ENCODE results near the gene UBXN7. TPM values are rescaled to one million over a fixed set of nuclear protein-coding genes. Genes with fewer than 3 reads are reported as not detected.

Gene UBXN7
- total RNA-seq, 3 donors from 2014 or later (not counting 1 experiment from before 2014, with no cell fraction given), result 82.0 to 97.2 (median 82.4) TPM

GRCh38 chr3:196400331-196400730 is 31.9 kb downstream of the UBXN7 start:
- ATAC-seq, result no peak
- H3K27ac Mint-ChIP-seq, result no peak overlapping the region
- Histone ChIP-seq H3K27ac (ENCODE audit: low read length) (no peak overlapping the region), H3K9me3 (ENCODE audit: control insufficient read depth, insufficient read depth, low read length) (no peaks in the 10 kb centered on the region), H3K36me3 (ENCODE audit: control insufficient read depth, insufficient read depth, low read length) (peaks cover 31% of the 10 kb centered on the region), H3K27me3 (ENCODE audit: control insufficient read depth, insufficient read depth, low read length) (no peaks in the 10 kb centered on the region), H3K4me1 (ENCODE audit: control insufficient read depth, insufficient read depth, low read length) (no peaks in the 10 kb centered on the region), H3K4me3 (ENCODE audit: low read length) (no peak overlapping the region)
- TF ChIP-seq CTCF (IDR thresholded peaks at IDR 0.05), result no peak
- no peaks in the 10 kb centered on the region for H3K9me3 Mint-ChIP-seq
- H3K4me1 Mint-ChIP-seq, result no peaks in the 10 kb centered on the region
- intact Hi-C loops (cut with micrococcal nuclease), result no loop called here
- H3K27me3 Mint-ChIP-seq (ENCODE audit: low read depth in 2 of 2), result no peaks in the 10 kb centered on the region
- H3K36me3 Mint-ChIP-seq, result no peaks in the 10 kb centered on the region
- H3K4me3 Mint-ChIP-seq, result no peak overlapping the region
- DNase-seq, result no peak
- 95% methylated on average over 6 of the region's 6 CpGs for WGBS (ENCODE audit: insufficient coverage)

- ATAC-seq (no peak), DNase-seq (no peak)
- Mint-ChIP-seq H3K4me3 (no peak overlapping the region), H3K9me3 (no peaks in the 10 kb centered on the region), H3K4me1 (no peaks in the 10 kb centered on the region), H3K27ac (no peak overlapping the region), H3K36me3 (no peaks in the 10 kb centered on the region), H3K27me3 (ENCODE audit: low read depth in 2 of 2) (no peaks in the 10 kb centered on the region)
- Histone ChIP-seq H3K4me3 (ENCODE audit: low read length) (no peak overlapping the region), H3K27ac (ENCODE audit: low read length) (no peak overlapping the region), H3K4me1 (ENCODE audit: control insufficient read depth, insufficient read depth, low read length) (no peaks in the 10 kb centered on the region), H3K36me3 (ENCODE audit: control insufficient read depth, insufficient read depth, low read length) (peaks cover 26% of the 10 kb centered on the region), H3K9me3 (ENCODE audit: control insufficient read depth, insufficient read depth, low read length) (no peaks in the 10 kb centered on the region), H3K27me3 (ENCODE audit: control insufficient read depth, insufficient read depth, low read length) (no peaks in the 10 kb centered on the region)
- intact Hi-C loops (cut with micrococcal nuclease), result no loop called here
- 100% methylated on average over 1 of the region's 3 CpGs for WGBS (ENCODE audit: insufficient coverage)
- TF ChIP-seq CTCF (IDR thresholded peaks at IDR 0.05), result no peak
Observed at GRCh38 chr3:196399485-196399945, 32.7 kb downstream of the UBXN7 start.

GRCh38 chr3:196398782-196399181 is 33.4 kb downstream of the UBXN7 start:
- H3K9me3 ChIP-seq (ENCODE audit: control insufficient read depth, insufficient read depth, low read length), result no peaks in the 10 kb centered on the region
- no peaks in the 10 kb centered on the region for H3K4me1 Mint-ChIP-seq
- no peaks in the 10 kb centered on the region for H3K27me3 ChIP-seq (ENCODE audit: control insufficient read depth, insufficient read depth, low read length)
- H3K36me3 ChIP-seq (ENCODE audit: control insufficient read depth, insufficient read depth, low read length), result peaks cover 24% of the 10 kb centered on the region
- H3K27ac Mint-ChIP-seq, result no peak overlapping the region
- intact Hi-C loops (cut with micrococcal nuclease), result no loop called here
- ATAC-seq (no peak), DNase-seq (no peak)
- H3K36me3 Mint-ChIP-seq, result no peaks in the 10 kb centered on the region
- no peaks in the 10 kb centered on the region for H3K4me1 ChIP-seq (ENCODE audit: control insufficient read depth, insufficient read depth, low read length)
- no peaks in the 10 kb centered on the region for H3K9me3 Mint-ChIP-seq
- H3K27me3 Mint-ChIP-seq (ENCODE audit: low read depth in 2 of 2), result no peaks in the 10 kb centered on the region
- WGBS (ENCODE audit: insufficient coverage), result 98% methylated on average over 7 of the region's 7 CpGs
- no peak overlapping the region for H3K4me3 Mint-ChIP-seq
- no peak for TF ChIP-seq CTCF (IDR thresholded peaks at IDR 0.05)
- H3K27ac ChIP-seq (ENCODE audit: low read length), result no peak overlapping the region
- H3K4me3 ChIP-seq (ENCODE audit: low read length), result no peak overlapping the region

GRCh38 chr3:196397941-196398340 is 34.3 kb downstream of the UBXN7 start:
- no peaks in the 10 kb centered on the region for H3K27me3 ChIP-seq (ENCODE audit: control insufficient read depth, insufficient read depth, low read length)
- no peak for TF ChIP-seq CTCF (IDR thresholded peaks at IDR 0.05)
- ATAC-seq, result no peak
- H3K36me3 Mint-ChIP-seq, result no peaks in the 10 kb centered on the region
- no peaks in the 10 kb centered on the region for H3K4me1 Mint-ChIP-seq
- WGBS (ENCODE audit: insufficient coverage), result 88% methylated on average over 3 of the region's 3 CpGs
- H3K27ac Mint-ChIP-seq, result no peak overlapping the region
- no peak overlapping the region for H3K4me3 ChIP-seq (ENCODE audit: low read length)
- no peaks in the 10 kb centered on the region for H3K4me1 ChIP-seq (ENCODE audit: control insufficient read depth, insufficient read depth, low read length)
- H3K27ac ChIP-seq (ENCODE audit: low read length), result no peak overlapping the region
- no peak overlapping the region for H3K4me3 Mint-ChIP-seq
- H3K36me3 ChIP-seq (ENCODE audit: control insufficient read depth, insufficient read depth, low read length), result peaks cover 24% of the 10 kb centered on the region
- no peaks in the 10 kb centered on the region for H3K27me3 Mint-ChIP-seq (ENCODE audit: low read depth in 2 of 2)
- no peaks in the 10 kb centered on the region for H3K9me3 Mint-ChIP-seq
- H3K9me3 ChIP-seq (ENCODE audit: control insufficient read depth, insufficient read depth, low read length), result no peaks in the 10 kb centered on the region
- intact Hi-C loops (cut with micrococcal nuclease), result no loop called here
- no peak for DNase-seq
